SU-DHL-6 (cell line): ENCODE results near the gene SRRM3.

ENCODE experiments used
- H2AFZ ChIP-seq: fragments of 200-600 bp; sonication (generic); 2 replicates; pipeline ENCODE4 v1.6.1; 2014; ENCODE audit warnings: low read depth, mild to moderate bottlenecking, moderate library complexity, mixed read lengths, antibody characterized with exemption, low read length; ENCODE audit not compliant: severe bottlenecking
- H3F3A ChIP-seq: fragments of 200-600 bp; shearing (Covaris generic); 2 replicates; pipeline ENCODE4 v1.6.0; 2016; ENCODE audit warnings: antibody characterized with exemption, mild to moderate bottlenecking; ENCODE audit not compliant: insufficient read depth
- H3K27ac ChIP-seq: fragments of 200-600 bp; sonication (generic); 2 replicates; pipeline ENCODE4 v1.5.1; 2016; ENCODE audit warnings: low read depth, mild to moderate bottlenecking, low read length, moderate library complexity, mixed read lengths
- H3K27me3 ChIP-seq: fragments of 200-600 bp; sonication (generic), shearing (Covaris generic); 2 replicates; pipeline ENCODE4 v1.6.0; 2014; ENCODE audit warnings: mild to moderate bottlenecking, low read length
- H3K36me3 ChIP-seq: fragments of 200-600 bp; sonication (generic); 2 replicates; pipeline ENCODE4 v1.6.1; 2014; ENCODE audit warnings: mild to moderate bottlenecking, low read length, mixed read lengths
- H3K4me2 ChIP-seq: fragments of 300-600, 200-600 bp; shearing (Covaris generic), sonication (generic); 2 replicates; pipeline ENCODE4 v1.6.0; 2014; ENCODE audit warnings: low read length, low read depth, mild to moderate bottlenecking; ENCODE audit not compliant: poor library complexity, severe bottlenecking
- H3K4me3 ChIP-seq: fragments of 200-600 bp; sonication (generic); 2 replicates; pipeline ENCODE4 v1.5.1; 2014; ENCODE audit warnings: antibody characterized with exemption, low read length, mild to moderate bottlenecking, mixed read lengths; ENCODE audit not compliant: insufficient read depth, poor library complexity, severe bottlenecking
- H3K79me2 ChIP-seq: fragments of 200-600 bp; sonication (generic); 2 replicates; pipeline ENCODE4 v1.6.1; 2014; ENCODE audit warnings: mild to moderate bottlenecking, low read length, moderate library complexity; ENCODE audit not compliant: insufficient read depth
- H3K9ac ChIP-seq: fragments of 200-600 bp; sonication (generic); 2 replicates; pipeline ENCODE4 v1.7.0; 2014; ENCODE audit warnings: mild to moderate bottlenecking, low read length
- H3K9me2 ChIP-seq: fragments of 200-600 bp; sonication (generic); replicated peaks from 2 replicates; pipeline ENCODE4 v1.6.1; 2014; ENCODE audit warnings: low read length; ENCODE audit not compliant: insufficient read depth
- H3K9me3 ChIP-seq: fragments of 200-600 bp; sonication (generic); 2 replicates; pipeline ENCODE4 v1.6.1; 2014; ENCODE audit warnings: low read length, mixed read lengths; ENCODE audit not compliant: insufficient read depth
- H4K20me1 ChIP-seq: fragments of 200-600 bp; sonication (generic); 2 replicates; pipeline ENCODE4 v1.6.1; 2014; ENCODE audit warnings: low read depth, mild to moderate bottlenecking, antibody characterized with exemption, low read length, moderate library complexity, mixed read lengths
- EZH2phosphoT487 ChIP-seq: fragments of 200-600 bp; sonication (generic), shearing (Covaris generic); conservative IDR thresholded peaks from 2 replicates; pipeline ENCODE4 v1.6.1; 2018; ENCODE audit warnings: mild to moderate bottlenecking, antibody characterized with exemption, low read length, moderate library complexity, mixed read lengths
- TF ChIP-seq, protein P1 (sequence below): fragments of 200-600 bp; sonication (generic); IDR thresholded peaks from one replicate; pipeline ENCODE4 v1.5.1; 2017; ENCODE audit warnings: antibody characterized with exemption, mild to moderate bottlenecking, low read length, moderate library complexity; ENCODE audit not compliant: insufficient read depth, poor library complexity, severe bottlenecking

The SRRM3 gene

DNA sequence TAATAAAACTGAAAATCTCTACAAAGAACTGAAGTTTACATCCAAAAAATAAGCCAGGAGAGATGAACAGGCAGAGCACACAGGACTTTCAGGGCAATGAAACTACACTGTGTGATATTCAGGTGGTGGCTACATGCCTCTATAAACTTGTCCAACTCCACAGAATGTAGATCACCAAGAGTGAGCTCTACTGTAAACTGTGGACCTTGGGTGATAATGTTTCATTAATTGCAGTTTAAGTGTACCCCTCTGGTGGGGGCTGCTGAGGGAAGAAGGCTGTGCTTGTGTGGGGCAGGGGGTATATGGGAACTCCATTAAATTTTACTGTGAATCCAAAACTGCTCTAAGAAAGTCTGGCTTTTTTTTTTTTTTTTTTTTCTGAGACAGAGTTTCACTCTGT, 134.4 kb downstream of the SRRM3 start:
- H3K27ac ChIP-seq: no peak overlapping the region

More for the DNA sequence above, 134.4 kb downstream of the SRRM3 start:
- Histone ChIP-seq H4K20me1 (peaks cover 61% of the 10 kb centered on the region), H3K36me3 (peaks cover 14% of the 10 kb centered on the region; the same call in 1 of the 2 replicates), H2AFZ (no peak overlapping the region), H3K4me3 (no peak overlapping the region), H3K4me2 (no peak overlapping the region), H3K9ac (no peak overlapping the region), H3F3A (no peaks in the 10 kb centered on the region), H3K27me3 (no peaks in the 10 kb centered on the region), H3K9me3 (no peaks in the 10 kb centered on the region), H3K79me2 (peaks cover 99% of the 10 kb centered on the region), H3K9me2 (no peaks in the 10 kb centered on the region)
- TF ChIP-seq EZH2phosphoT487: no peak
- TF ChIP-seq, protein P1, sequence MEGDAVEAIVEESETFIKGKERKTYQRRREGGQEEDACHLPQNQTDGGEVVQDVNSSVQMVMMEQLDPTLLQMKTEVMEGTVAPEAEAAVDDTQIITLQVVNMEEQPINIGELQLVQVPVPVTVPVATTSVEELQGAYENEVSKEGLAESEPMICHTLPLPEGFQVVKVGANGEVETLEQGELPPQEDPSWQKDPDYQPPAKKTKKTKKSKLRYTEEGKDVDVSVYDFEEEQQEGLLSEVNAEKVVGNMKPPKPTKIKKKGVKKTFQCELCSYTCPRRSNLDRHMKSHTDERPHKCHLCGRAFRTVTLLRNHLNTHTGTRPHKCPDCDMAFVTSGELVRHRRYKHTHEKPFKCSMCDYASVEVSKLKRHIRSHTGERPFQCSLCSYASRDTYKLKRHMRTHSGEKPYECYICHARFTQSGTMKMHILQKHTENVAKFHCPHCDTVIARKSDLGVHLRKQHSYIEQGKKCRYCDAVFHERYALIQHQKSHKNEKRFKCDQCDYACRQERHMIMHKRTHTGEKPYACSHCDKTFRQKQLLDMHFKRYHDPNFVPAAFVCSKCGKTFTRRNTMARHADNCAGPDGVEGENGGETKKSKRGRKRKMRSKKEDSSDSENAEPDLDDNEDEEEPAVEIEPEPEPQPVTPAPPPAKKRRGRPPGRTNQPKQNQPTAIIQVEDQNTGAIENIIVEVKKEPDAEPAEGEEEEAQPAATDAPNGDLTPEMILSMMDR: no peak
